K562 (cell line): Measurements from ENCODE around the gene SRCAP. TPM values are rescaled to one million over a fixed set of nuclear protein-coding genes. Genes with fewer than 3 reads are reported as not detected.

Experiments
- CBX1 ChIP-seq: sonication (generic); IDR thresholded peaks from 2 replicates; pipeline ENCODE4 v1.6.1; 2016; ENCODE audit warnings: antibody characterized with exemption, low read depth, mild to moderate bottlenecking
- HBP1 ChIP-seq: fragments of 450-650 bp; formaldehyde crosslinking; IDR thresholded peaks from 2 replicates; pipeline ENCODE4 v1.4.0; 2022; ENCODE audit warnings: missing genetic modification characterization
- HDAC3 ChIP-seq: fragments of 450-650 bp; IDR thresholded peaks from 2 replicates; pipeline ENCODE4 v1.6.1; 2018; ENCODE audit warnings: borderline replicate concordance, mild to moderate bottlenecking, moderate library complexity; ENCODE audit not compliant: partially characterized antibody
- ILF3 ChIP-seq: fragments of 450-650 bp; IDR thresholded peaks from 2 replicates; pipeline ENCODE4 v1.6.1; 2018; ENCODE audit warnings: antibody characterized with exemption, mild to moderate bottlenecking, moderate library complexity, borderline replicate concordance
- KAT7 ChIP-seq: sonication (generic); formaldehyde crosslinking; IDR thresholded peaks from 2 replicates; pipeline ENCODE4 v1.8.0; 2022; ENCODE audit warnings: missing genetic modification reagents, mild to moderate bottlenecking, borderline replicate concordance
- MLLT1 ChIP-seq, 2 experiments: fragments of 450-650 bp; IDR thresholded peaks; 2 replicates each; pipeline ENCODE4 v1.6.1; 2016
- MXI1 ChIP-seq: IDR thresholded peaks from 2 replicates; pipeline ENCODE4 v1.6.1; 2011; ENCODE audit warnings: low read depth, mild to moderate bottlenecking, improper control_type of control experiment, low read length
- NR2C1 ChIP-seq, 2 experiments: fragments of 450-650 bp; IDR thresholded peaks; 2 replicates each; pipeline ENCODE4 v1.6.1; 2017; ENCODE audit warnings: mild to moderate bottlenecking in 2 of 2, antibody characterized with exemption in 1 of 2, inconsistent platforms in 1 of 2, missing compliant biosample characterization in 1 of 2, missing genetic modification characterization in 1 of 2
- RREB1 ChIP-seq: fragments of 250-450 bp; sonication (Bioruptor Pico); IDR thresholded peaks from 2 replicates; pipeline ENCODE4 v1.4.0; 2020
- SRSF7 ChIP-seq: fragments of 200-400 bp; formaldehyde crosslinking; optimal IDR thresholded peaks from 2 replicates; pipeline ENCODE3; 2017; ENCODE audit warnings: mild to moderate bottlenecking, low read depth, low read length
- TAL1 ChIP-seq: fragments of 450-650 bp; IDR thresholded peaks from 2 replicates; pipeline ENCODE4 v1.6.1; 2016; ENCODE audit warnings: mild to moderate bottlenecking
- U2AF1 ChIP-seq: fragments of 200-400 bp; formaldehyde crosslinking; optimal IDR thresholded peaks from 2 replicates; pipeline ENCODE3; 2017; ENCODE audit warnings: mild to moderate bottlenecking, low read depth, low read length, moderate library complexity
- ZBTB8A ChIP-seq: fragments of 450-650 bp; IDR thresholded peaks from 2 replicates; pipeline ENCODE4 v1.6.1; 2018; ENCODE audit warnings: mild to moderate bottlenecking, moderate library complexity; ENCODE audit not compliant: partially characterized antibody
- ZNF354B ChIP-seq: fragments of 250-450 bp; sonication (Bioruptor Pico); IDR thresholded peaks from 2 replicates; pipeline ENCODE4 v1.4.0; 2020
- ZNF511 ChIP-seq: sonication (generic); formaldehyde crosslinking; IDR thresholded peaks from 2 replicates; pipeline ENCODE4 v1.8.0; 2022; ENCODE audit warnings: mild to moderate bottlenecking, missing genetic modification reagents
- ZNF766 ChIP-seq: fragments of 200-800 bp; sonication (Bioruptor generic); conservative IDR thresholded peaks from 2 replicates; pipeline ENCODE4 v1.6.1; 2016; ENCODE audit warnings: missing genetic modification characterization, missing compliant biosample characterization
- polyA plus RNA-seq, 8 experiments: library from polyadenylated mRNA; depleted of rRNA in 4 of 8; stranded (reverse) in 5 of 8; unstranded in 3 of 8; fragments of >200 nt; fragmentation: Nextera tagmentation in 2 of 8; fragmentation: Illumina TruSeq in 1 of 8; extraction: Ambion mirVana in 2 of 8; extraction: Trizol in 1 of 8; gene quantifications; 2 replicates each; pipeline versions ENCODE4 v1.2.1 to v1.2.3, GENCODE V29; 2011 to 2014; ENCODE audit warnings: inconsistent platforms in 1 of 8, missing spikeins in 1 of 8
- total RNA-seq, 7 experiments: library from RNA; depleted of rRNA in 6 of 7; stranded (reverse); fragments of >200 nt in 6 of 7; fragmentation: Illumina TruSeq in 2 of 7; extraction: Trizol in 2 of 7; gene quantifications; 2 replicates each; pipeline versions ENCODE4 v1.2.1 to v1.2.3, GENCODE V29; 2011 to 2021; ENCODE audit warnings: low replicate concordance in 1 of 7

Gene SRCAP
- total and polyA plus RNA-seq, 9 of the 15 experiments (the other 6 are each of a cell fraction or from before 2014, with no cell fraction given), result 0.21 to 62.6 (median 5.8) TPM

GRCh38 chr16:30775392-30776188, 76.6 kb downstream of the SRCAP start (continued):
- TF ChIP-seq RREB1 (CRISPR knock-in tag) (peak; percentile 78), HBP1 (peak; percentile 80), MLLT1 (IDR thresholded peaks at IDR 0.05) (0 out of 4 replicates have a peak, but pooled peaks of 1 of the 2 experiments have one; percentile 33), ILF3 (no peak), ZNF354B (CRISPR knock-in tag) (no peak), TAL1 (no peak), NR2C1 (IDR thresholded peaks at IDR 0.05) (peak; percentile 54; the same call in 1 of the 2 replicates), NR2C1 (tag; IDR thresholded peaks at IDR 0.05) (peak; percentile 81), U2AF1 (peak; percentile 87), HDAC3 (no peak), KAT7 (CRISPR knock-in tag) (peak; percentile 97; the same call in 1 of the 2 replicates), ZNF766 (peak; percentile 66; the same call in 1 of the 2 replicates), CBX1 (peak; percentile 92), ZBTB8A (no peak), MXI1 (peak; percentile 83), SRSF7 (peak; percentile 59), ZNF511 (CRISPR knock-in tag) (peak; percentile 72; the same call in 1 of the 2 replicates)
